Stimulated activated CD8-positive, alpha-beta memory T cell treated with anti-CD3 and anti-CD28 coated beads, Interleukin-12 subunit alpha, Interleukin-12 subunit beta, amount 100 ng/mL, for 24 hours (primary cell): ENCODE measurements around the gene FBXO10.

Source experiments
- DNase-seq: peaks from one replicate; pipeline ENCODE4 v3.0.0-alpha.2; 2020; ENCODE audit errors: extremely low read depth

Gene FBXO10

DNA sequence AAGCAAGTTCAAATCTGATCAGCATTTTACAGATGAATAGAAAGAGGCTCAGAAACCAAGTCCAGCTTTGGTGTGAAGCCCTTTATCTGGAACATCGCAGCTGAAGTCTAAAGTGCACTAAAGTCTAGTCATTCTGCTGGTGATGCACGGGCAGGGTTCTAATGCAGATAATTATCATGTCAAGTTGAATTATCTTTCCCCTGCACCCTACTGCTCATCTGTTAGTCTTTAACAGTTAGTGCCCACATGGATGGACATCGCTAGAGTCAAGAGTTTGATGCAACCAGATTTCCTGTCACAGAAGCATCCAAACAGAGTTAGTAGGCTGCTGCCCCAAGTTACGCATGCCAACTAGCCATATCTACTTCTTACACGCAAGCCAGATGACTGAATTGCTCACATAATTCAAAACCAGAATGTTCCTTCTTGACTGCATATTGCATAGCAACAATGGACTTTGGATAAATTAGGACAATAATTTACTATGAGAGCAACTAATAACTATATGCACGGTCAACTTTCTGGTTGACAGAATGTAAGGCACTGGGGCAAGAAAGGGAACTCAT is 17.8 kb upstream of the FBXO10 start:
- no peak for DNase-seq

DNA sequence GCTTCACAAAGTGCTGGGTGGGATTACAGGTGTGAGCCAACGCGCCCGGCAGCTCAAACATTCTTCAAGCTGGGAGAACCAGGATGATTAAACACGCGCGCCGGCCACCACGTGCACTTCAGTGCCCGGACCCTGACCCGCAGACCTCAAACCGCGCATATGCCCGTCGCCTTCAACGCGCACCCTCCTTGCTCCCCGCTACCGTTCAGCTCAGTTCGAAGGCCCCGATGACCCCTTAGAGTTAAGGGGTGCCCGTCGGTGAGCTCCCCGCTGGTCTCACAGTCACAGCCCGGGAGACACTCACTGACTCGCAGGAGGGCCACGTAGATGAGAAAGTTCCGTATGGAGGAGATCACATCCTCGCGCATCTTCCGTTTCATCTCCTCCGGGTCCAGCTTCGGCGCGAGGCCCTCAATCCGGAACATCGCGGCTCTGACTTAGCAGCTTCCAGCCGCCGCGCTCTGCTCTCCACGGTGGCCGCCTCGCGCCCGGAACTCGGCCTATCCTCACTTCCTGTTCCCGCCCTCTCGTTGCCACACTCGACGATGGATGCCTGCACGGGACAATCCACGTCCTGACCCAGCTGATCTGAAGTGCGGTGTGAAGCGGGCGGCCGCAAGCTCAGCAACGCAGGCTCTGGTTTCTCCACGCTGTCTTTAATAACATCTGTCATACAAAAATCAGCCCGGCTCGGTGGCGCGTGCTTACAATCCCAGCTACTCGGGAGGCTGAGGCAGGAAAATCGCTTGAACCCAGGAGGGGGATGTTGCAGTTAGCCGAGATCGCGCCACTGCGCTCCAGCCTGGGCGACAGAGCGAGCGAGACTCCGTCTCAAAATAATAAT is 16.1 kb upstream of the FBXO10 start, which contains the start of gene TOMM5:
Gene TOMM5 (minus strand): TSS at position 490 of the 844 bp plus-strand sequence. CDS start 65 bp downstream, at position 425.
- DNase-seq = peak; percentile 76

DNA sequence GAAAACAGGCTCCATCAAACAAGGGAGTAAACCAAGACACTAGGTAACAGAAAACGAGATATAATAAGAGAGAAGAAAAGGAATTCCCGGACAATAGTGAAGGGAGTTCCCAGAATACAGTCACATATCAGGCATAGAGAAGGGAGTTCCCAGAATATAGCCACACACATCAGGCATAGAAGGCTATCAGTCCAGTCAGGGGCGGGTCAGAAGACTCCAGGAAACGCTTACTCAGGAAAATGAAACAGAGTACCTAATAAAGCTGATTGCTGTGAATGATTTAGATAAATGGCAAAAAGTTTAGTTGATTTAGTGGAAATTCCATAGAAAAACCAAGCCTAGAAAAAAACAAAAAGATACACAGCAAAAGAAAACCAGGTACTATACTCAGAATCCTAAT is 11.3 kb upstream of the FBXO10 start:
- no peak for DNase-seq

DNA sequence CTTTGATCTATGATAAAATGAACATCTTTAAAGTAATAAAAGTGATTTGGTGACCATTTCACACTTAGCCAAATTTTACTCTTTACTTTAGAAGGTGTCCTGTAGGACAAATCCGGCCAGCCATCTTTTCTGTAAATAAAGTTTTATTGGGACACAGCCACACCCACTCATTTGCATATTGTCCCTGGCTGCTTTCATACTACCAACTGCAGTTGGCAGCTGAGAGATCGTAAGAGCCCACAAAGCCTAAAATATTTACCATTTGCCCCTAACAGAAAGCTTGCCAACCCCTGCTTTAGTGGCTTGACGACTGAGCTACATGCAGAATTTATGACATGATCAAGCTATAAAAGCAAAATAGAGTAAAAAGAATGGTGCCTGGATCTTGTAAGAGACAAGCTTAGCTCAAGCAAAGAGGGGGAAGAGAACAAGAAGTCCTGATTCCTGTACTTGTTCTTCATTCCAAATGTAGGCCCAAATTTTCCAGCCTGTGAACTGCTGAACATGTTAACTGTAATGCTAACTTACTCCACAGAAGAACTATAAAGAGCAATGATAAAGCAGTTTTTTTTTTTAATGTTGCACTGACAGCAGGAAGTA is 7.4 kb upstream of the FBXO10 start:
- no peak for DNase-seq

DNA sequence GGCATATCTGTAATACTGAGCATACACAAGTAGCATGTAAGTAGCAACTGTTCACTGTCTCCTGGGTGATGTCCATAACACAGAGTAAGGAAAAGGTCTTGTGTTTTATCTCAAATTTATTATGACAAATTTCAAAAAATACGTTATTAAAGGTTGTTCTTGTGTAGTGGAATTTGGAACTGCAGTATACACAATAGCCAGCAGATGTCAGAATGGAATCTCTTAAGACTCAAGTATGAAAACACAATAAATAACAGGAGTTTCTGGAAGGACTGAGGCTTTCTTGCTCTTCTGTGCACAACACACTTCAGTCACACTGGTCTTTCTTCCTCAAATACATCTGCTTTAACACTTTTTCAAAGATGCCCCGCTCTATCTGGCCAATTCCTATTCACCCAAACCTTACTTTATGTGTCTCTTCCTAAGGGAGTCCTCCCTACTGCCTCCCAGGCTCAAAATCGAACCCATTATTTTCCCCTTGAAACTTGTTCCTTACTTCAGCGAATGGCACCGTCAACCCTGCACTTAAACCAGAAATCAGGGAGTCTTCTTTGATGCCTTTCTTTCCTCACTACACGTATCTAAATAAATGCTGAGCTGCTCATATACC is 6.5 kb upstream of the FBXO10 start:
- DNase-seq = no peak

DNA sequence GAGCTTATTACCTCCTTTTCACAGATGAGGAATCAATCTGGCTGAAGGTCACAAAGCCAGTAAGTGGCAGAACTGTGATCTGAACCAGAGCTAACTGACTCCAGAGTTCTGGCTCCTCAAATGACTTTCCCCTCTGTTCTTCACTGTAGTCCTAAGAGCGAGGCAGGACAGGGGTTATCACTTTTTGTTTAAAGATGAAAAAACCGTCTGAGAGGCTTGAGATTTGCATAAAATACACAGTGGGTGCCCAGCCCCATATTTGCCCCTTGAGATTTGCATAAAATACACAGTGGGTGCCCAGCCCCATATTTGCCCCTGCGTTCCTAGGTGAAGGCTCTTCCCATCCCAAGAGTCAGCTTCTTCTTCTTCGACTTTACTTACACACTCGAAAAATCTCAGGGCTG is 667 bp downstream of the FBXO10 start:
- DNase-seq = no peak

DNA sequence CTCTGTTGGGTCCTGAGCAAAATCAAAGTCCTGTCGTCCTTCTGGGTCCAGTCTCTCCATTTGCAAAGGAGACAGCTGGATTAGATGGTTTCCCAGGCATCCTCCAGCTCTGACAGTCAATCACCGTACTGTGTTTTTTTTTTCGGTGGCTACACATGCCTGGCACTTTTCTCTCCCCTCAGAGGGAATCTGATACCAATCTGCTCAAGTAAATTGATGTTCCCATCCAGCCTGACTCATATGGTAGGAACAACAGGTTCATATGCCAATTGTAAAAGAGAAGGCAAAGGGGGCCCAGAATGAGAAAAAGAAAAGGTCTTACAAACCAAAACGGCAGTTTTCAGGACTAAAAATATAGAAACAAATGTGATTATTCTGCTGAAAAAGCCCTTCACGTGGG is 1.2 kb downstream of the FBXO10 start:
- no peak for DNase-seq

DNA sequence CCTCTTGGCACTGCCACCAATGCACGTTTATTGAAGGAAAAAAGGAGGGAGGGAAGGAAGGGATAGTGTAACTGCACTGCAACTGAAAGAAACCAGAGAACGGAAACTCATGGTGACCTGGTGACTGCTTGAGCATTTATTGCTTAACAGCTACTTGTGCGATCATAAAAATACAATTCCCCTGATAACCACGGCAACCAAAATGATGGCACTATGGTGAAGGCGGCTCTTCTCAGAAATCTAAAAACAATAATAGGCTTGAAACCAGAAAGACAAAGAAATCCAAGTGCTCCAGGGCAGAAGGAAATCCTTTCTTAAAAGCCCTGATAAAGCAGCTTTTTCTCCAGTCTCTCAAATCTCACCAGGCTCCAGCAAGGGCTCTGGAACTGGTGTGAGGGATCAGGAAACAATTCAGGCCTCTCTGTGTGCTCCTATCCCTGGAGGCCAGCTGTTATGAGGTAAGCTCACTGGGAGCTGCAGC is 1.9 kb downstream of the FBXO10 start:
- DNase-seq = no peak

DNA sequence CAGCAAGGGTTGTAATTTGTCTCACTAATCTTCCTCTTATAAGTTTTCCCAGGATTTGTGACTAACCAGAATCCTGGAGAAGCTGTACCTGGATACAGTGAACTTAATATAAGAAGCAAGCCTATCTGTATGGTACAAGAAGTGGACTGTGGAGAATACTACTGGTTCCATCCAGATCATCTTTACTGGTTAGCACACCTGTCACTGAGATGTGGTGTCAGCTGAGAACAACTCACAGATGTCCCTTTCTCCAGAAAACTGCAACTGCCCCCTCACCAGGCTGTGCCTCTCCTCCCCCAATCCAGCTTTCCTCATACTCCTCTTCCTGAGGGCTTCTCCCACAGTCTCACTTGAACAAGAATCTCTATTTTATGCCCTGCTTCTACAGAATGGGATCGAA is 4.9 kb downstream of the FBXO10 start:
- DNase-seq = no peak

DNA sequence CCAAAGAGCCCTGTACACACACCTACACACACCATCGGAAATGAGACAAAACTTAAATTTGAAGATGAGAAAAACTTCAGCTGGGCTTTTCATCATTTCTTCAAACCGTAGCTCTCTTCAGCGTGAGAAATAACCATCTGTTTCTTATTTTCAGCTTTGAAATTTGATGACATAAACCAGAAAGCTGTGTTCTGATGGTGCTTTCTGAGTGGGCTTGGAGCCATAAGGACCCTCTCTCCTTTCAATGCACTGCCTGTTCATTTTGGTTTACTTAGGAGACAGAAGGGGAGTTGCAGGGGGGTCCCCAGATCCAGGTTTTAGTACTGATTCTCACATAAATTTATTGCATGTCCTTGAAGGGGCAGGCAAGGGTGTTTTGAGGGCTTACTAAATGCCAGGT is 9.5 kb downstream of the FBXO10 start:
- no peak for DNase-seq

DNA sequence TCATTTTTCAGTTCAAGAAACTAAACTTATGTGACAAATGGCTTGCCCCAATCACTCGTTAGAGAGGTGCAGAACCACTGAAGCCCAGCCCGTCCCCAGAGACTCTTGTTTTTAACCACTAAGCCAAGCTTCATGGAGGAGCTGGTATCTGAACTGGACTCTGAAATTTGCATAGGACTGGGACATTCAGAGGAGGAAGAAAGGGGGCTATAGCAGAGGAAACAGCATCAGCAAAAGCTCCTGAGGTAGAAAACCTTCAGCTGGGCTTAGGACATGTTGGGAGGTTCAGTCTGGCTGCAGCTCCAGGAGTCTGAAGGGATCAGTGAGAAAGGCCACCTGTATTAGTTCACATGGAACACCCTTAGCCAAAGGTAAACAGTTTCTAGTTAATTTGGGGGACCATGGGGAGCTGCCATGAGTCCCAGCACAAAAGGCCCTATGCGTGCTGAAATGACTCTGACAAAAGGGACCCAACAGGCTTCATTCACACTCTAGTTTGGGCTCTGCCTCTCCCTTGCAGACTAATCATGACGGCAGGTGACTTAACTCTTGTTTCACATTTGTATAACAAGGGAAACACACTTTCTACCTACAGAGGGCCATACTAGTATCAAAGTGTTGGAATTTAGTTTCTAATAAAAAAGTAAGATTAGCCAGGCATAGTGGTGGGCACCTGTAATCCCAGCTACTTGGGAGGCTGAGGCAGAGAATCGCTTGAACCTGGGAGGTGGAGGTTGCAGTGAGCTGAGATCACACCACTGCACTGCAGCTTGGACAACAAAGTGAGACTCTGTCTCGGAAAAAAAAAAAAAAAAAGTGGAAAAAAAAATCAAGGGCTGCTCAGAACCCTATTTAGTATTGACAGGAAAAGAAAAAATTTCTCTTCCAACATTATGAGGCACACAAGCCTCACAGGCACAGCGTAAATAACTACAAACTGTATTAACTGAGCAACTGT is 10.2 kb downstream of the FBXO10 start:
- DNase-seq = no peak

DNA sequence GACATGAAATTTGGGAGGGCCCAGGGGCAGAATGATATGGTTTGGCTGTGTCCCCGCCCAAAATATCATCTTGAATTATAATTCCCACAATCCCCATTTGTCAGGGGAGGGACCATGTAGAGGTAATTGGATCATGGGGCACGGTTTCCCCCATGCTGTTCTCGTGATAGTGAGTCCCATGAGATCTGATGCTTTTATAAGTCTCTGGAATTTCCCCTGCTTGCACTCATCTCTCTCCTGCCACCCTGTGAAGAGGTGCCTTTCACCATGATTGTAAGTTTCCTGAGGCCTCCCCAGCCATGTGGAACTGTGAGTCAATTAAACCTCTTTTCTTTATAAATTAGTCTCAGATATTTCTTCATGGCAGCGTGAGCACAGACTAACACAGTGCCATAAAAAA is 11.3 kb downstream of the FBXO10 start:
- DNase-seq = no peak

DNA sequence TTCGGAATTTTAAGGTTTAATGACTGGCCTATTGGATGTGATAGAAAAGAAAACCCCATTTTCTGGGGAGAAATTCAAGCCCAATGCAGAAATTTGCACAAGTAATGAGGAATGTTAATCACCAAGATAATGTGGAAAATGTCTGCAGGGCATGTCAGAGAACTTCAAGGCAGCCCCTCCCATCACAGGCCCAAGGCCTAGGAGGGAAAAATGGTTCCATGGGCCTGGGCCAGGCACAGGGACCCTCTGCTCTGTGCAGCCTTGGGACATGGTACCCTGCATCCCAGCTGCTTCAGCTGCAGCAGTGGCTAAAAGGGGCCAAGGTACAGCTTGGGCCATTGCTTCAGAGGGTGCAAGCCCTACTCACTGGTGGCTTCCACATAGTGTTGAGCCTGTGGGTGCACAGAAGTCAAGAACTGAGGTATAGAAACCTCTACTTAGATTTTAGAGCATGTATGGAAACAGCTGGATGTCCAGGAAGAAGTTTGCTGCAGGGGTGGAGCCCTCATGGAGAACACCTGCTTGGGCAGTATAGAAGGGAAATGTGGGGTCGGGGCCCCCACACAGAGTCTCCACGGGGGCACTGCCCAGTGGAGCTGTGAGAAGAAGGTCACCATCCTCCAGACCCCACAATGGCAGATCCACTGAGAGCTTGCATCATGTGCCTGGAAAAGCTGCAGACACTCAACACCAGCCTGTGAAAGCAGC is 12.2 kb downstream of the FBXO10 start:
- no peak for DNase-seq

DNA sequence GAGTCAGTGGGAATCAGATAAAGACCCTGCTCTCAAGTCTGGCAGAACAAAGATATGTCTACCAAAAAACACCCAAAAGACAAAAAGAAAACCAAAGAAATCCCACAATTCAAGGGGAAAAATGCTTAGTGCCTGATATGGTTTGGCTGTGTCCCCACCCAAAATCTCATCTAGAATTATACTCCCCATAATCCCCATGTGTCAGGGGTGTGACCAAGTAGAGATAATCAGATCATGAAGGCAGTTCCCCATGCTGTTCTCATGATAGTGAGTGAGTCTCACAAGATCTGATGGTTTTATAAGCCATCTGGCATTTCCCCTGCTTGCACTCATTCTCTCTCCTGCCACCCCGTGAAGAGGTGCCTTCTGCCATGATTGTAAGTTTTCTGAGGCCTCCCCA is 13.4 kb downstream of the FBXO10 start:
- DNase-seq = no peak

DNA sequence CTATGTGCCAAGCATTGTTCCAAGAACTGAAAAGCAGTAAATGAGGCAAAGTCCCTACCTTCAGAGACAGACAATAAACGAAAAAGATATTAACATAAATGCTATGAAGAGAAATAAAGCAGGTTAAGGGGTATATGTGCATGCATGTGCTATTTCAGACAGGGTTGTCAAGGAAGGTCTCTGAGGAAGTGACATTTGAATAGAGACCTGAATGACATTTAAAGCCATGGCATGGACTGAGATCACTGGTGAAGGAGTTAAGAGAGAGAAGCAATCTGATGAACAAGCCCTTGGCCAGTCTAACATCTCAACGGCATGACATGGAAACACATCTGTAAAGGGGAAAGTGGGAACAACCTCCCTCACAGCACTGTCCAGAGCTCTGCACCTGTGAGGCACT is 14.5 kb downstream of the FBXO10 start:
- no peak for DNase-seq

DNA sequence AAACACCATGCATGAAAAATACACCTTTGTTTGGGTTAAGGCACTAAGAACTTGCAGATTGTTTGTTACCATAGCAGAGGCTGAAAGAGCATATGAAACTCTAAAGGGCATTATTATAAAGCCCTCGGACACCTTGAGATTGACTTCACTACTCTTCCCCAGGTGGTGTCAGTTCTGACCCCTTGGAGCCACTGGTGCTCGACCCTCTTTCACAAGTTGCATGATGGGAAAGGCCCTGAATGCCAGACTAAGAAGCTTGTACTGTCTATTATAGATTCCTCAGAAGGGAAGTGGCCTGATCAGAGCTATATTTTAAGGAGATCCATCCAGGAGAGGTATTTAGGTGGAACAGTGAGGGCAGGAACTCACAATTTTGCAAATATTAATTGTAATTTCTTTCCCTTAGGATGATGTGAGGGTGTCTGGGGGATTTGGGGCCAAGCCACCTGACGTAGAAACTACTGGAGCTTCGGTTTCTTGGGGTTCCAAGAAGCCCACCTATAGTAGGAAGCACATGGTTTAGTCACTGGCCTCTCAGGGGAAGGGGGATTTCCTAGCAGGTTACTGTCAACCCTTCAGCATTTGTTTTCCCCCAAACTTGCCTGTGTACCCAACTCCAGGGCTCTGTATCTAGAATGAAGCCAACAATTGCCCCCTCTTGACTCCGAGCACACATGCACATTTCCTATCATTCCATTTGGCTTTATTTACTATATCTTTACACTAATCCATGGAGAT is 16.2 kb downstream of the FBXO10 start:
- DNase-seq = no peak

DNA sequence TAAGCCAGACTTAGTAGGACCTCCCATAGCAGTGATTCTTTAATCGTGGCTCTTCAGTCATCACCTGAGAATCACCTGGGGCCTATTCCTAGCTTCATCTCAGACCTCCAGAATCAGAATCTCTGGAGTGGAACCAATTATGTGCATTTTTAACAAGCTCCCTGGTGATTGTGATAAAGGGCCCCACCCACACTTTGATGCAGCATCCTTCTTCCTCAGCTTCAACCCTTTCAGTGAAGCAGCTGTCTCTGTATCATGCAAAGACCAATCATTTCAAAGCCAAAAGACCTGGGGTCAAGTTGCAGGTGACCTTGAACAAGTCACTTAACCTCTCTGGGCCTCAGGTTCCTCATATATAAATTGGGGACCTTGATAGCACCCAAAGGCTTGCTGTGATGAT is 17.1 kb downstream of the FBXO10 start:
- no peak for DNase-seq

DNA sequence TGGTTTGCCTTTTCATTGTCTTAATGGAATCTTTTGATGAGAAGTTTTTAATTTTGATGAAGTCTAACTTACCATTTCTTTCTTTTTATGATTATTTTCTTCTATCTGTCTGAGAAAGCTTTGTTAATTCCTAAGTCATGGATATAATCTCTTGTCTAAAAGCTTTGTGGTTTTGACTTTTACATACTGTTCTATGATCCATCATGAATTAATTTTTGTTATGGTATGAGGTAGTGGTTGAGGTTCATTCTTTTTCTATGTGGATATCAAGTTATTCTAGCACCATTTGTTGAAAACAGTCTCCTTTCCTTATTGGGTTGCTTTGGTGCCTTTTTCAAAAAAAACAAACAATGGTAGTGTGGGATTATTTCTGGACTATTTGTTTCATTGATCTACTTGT is 20.4 kb downstream of the FBXO10 start:
- DNase-seq = no peak

DNA sequence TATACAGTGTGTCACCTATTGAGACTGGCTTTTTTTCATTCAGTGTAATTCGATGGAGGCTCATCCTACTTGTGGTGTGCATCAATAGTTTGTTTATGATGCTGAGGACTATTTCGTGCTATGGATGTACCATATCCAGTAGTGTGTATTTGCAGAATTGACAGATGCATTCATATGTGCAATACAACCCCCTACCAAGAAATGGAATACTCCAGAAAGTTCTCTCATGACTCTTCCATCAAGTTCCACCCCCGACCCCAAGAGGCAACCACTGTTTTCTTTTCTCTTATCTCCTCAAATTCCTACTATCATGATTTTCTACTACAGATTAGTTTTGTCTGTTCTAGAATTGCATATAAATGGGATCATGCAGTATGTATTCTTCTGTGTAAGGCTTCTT is 21.9 kb downstream of the FBXO10 start:
- DNase-seq = no peak

DNA sequence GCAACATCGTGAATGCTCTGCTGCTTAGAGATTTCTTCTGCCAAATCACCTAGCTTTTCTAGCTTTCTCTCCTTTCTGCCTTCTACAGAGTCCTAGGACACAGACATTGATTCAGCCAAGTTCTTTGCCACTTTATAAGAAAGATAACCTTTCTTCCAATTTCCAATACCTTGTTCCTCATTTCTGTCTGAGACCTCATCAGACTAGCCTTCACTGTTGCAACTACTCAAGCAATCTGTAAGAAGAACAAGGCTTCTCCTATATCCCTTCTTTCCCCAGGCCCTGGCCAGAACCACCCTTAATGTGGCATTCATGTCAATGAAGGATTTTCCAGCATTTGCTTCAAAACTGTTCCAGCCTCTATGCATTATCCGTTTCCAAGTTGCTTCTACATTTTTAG is 24.3 kb downstream of the FBXO10 start:
- DNase-seq = no peak
